ENCODE data around the gene ROR2. TPM values are rescaled to one million over a fixed set of nuclear protein-coding genes. Genes with fewer than 3 reads are reported as not detected.

ROR2 gene
- total RNA-seq, 1 experiment from 2014 or later, result not detected

DNA sequence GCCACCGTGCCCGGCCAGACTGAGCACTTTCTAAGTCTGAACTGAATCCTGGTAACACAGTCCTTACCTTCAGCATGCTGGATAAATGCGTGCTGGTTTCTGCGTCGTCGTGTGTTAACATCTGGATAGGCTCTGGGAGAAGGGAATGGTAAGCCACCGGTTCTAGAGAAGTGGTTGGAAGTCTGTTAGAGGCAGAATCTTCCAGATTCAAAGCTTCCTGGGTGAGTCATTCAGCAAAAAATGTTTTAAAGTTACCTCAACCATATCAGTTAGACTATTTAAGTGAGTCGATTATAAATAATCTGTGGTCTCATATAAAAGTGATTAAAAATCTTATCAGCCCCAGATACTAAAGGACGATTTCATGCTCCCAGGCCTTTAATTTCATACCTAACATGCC is 269.9 kb downstream of the ROR2 start:
- intact Hi-C loops (cut with micrococcal nuclease; ENCODE audit: unreplicated experiment), result no loop called here
- H3K9me3 Mint-ChIP-seq (ENCODE audit: low read depth, unreplicated experiment), result no peaks in the 10 kb centered on the region
- BruUV-seq (replicated peaks), result no TSS peak
- H3K4me1 Mint-ChIP-seq (ENCODE audit: low read depth, unreplicated experiment), result no peaks in the 10 kb centered on the region
- DNase-seq, result no peak
- TF ChIP-seq CTCF (IDR thresholded peaks at IDR 0.05; ENCODE audit: unreplicated experiment), result no peak
- H3K27me3 Mint-ChIP-seq (ENCODE audit: unreplicated experiment), result no peaks in the 10 kb centered on the region
- no peaks in the 10 kb centered on the region for H3K36me3 Mint-ChIP-seq (ENCODE audit: insufficient read depth, unreplicated experiment)
- H3K27ac Mint-ChIP-seq (ENCODE audit: unreplicated experiment), result no peak overlapping the region
- no peak overlapping the region for H3K4me3 Mint-ChIP-seq (ENCODE audit: low read depth, unreplicated experiment)
- CTCF ChIA-PET, result no interaction called here

DNA sequence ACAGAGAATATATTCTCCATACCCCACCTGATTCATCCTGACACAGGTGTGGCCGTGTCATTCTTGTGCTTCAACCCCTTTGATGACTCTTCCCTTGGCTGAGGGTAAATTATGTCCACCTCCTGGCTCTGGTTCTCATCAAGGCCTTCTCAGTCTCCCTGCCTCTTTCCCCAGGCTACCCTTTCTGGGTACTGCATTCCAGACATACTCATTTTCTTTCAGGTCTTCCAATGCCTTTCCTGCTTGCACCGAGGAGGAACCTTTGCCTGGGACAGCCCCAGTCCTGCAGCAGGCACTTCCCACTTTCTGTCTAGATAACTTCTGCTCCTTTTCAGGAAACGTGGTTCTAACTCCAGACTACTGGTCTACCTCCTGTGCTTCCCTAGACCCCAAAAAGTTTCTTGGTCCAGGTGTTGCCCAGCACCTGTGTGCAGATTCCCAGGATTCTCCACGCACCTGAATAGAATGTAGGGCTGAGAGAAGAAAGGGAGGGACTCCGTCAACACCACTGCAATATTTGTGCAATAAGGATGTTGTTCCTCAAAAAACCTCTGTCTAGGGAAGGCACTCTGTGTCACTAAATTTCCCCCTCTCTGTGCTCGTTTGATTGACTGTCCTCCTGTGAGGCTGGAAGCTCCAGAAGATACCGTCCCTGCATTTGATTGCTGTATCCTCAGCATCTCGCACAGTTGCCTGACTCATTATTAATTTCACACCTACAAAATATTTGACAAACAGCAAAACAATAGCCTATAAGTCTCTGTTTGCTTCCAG is 271.0 kb downstream of the ROR2 start:
- peaks cover 4% of the 10 kb centered on the region for H3K27me3 Mint-ChIP-seq (ENCODE audit: unreplicated experiment)
- H3K36me3 Mint-ChIP-seq (ENCODE audit: insufficient read depth, unreplicated experiment), result no peaks in the 10 kb centered on the region
- H3K9me3 Mint-ChIP-seq (ENCODE audit: low read depth, unreplicated experiment), result no peaks in the 10 kb centered on the region
- DNase-seq, result no peak
- CTCF ChIA-PET, result no interaction called here
- TF ChIP-seq CTCF (IDR thresholded peaks at IDR 0.05; ENCODE audit: unreplicated experiment), result no peak
- intact Hi-C loops (cut with micrococcal nuclease; ENCODE audit: unreplicated experiment), result loop anchor here (10.0 kb wide), 1 partner anchor 644 kb away; no protein-coding TSS in a partner anchor
- BruUV-seq (replicated peaks), result no TSS peak
- no peak overlapping the region for H3K27ac Mint-ChIP-seq (ENCODE audit: unreplicated experiment)
- no peak overlapping the region for H3K4me3 Mint-ChIP-seq (ENCODE audit: low read depth, unreplicated experiment)
- no peaks in the 10 kb centered on the region for H3K4me1 Mint-ChIP-seq (ENCODE audit: low read depth, unreplicated experiment)

DNA sequence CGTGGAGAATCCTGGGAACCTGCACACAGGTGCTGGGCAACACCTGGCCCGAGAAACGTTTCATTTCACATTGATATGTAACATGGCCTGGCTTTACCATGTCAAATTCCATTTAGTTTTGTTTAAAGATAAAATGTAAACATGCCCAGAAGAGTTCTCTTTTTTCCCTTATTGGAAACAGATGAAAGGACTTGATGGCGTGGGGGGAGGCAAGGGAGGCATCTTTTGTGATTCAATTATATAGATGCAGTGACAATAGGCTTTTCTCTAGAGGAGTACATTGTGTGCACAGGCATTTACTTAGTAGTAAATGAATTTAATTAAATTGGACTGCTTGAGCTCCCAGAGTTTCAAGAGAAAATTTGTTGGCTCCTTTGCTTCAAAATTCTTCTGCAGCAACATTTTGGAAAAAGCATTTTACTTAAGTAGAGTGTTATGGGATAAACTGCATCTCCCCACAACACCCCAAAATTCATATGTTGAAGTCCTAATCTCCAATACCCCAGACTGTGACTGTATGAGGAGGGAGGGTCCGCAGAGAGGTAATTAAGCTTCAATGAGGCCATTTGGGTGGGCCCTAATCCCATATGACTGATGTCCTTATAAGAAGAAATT is 272.1 kb downstream of the ROR2 start:
- Mint-ChIP-seq H3K27me3 (ENCODE audit: unreplicated experiment) (peaks cover 15% of the 10 kb centered on the region), H3K4me3 (ENCODE audit: low read depth, unreplicated experiment) (no peak overlapping the region), H3K27ac (ENCODE audit: unreplicated experiment) (no peak overlapping the region), H3K36me3 (ENCODE audit: insufficient read depth, unreplicated experiment) (no peaks in the 10 kb centered on the region), H3K9me3 (ENCODE audit: low read depth, unreplicated experiment) (no peaks in the 10 kb centered on the region), H3K4me1 (ENCODE audit: low read depth, unreplicated experiment) (no peaks in the 10 kb centered on the region)
- no peak for DNase-seq
- CTCF ChIA-PET, result no interaction called here
- no TSS peak for BruUV-seq (replicated peaks)
- intact Hi-C loops (cut with micrococcal nuclease; ENCODE audit: unreplicated experiment), result loop anchor here (10.0 kb wide), 1 partner anchor 643 kb away; no protein-coding TSS in a partner anchor
- no peak for TF ChIP-seq CTCF (IDR thresholded peaks at IDR 0.05; ENCODE audit: unreplicated experiment)

DNA sequence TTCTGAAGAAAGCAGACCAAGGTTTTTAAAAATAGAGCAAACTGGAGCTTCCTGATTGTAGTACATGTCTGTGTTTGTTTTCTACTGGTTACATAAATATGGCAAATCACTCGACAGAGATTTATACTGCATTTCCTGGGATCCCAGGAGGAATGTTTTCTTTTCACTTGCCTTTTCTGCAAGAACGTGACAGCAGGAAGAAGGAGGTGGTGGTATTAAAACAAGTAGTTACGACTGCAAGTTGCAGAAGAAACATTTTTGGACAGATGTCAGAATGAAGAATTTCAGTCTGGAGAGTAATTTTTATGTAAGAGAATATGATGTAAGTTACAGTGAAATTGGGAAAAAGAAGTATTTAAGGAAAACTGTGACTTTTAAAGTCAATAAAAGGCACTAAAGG is 272.7 kb downstream of the ROR2 start:
- no peaks in the 10 kb centered on the region for H3K9me3 Mint-ChIP-seq (ENCODE audit: low read depth, unreplicated experiment)
- no peaks in the 10 kb centered on the region for H3K36me3 Mint-ChIP-seq (ENCODE audit: insufficient read depth, unreplicated experiment)
- no TSS peak for BruUV-seq (replicated peaks)
- no peak for TF ChIP-seq CTCF (IDR thresholded peaks at IDR 0.05; ENCODE audit: unreplicated experiment)
- CTCF ChIA-PET, result no interaction called here
- intact Hi-C loops (cut with micrococcal nuclease; ENCODE audit: unreplicated experiment), result loop anchor here (10.0 kb wide), 1 partner anchor 643 kb away; no protein-coding TSS in a partner anchor
- no peaks in the 10 kb centered on the region for H3K4me1 Mint-ChIP-seq (ENCODE audit: low read depth, unreplicated experiment)
- no peak overlapping the region for H3K4me3 Mint-ChIP-seq (ENCODE audit: low read depth, unreplicated experiment)
- no peak overlapping the region for H3K27ac Mint-ChIP-seq (ENCODE audit: unreplicated experiment)
- peaks cover 21% of the 10 kb centered on the region for H3K27me3 Mint-ChIP-seq (ENCODE audit: unreplicated experiment)
- no peak for DNase-seq
